Brain microvascular endothelial cell (primary cell): ENCODE results near the gene TEKT1.
"Not testable (repeated sequence)": the region's sequence is repeated elsewhere in the genome, so short reads cannot be mapped to it uniquely, and the experiment has no call there.

Experiments used
- DNase-seq: peaks from one replicate; pipeline ENCODE4 v3.0.0-alpha.2; 2020
- H3K27ac ChIP-seq: fragments of 250-450 bp; sonication (Bioruptor Pico); 2 replicates; pipeline ENCODE4 v1.5.1; 2020; ENCODE audit warnings: mild to moderate bottlenecking, moderate library complexity
- H3K27me3 ChIP-seq: fragments of 250-450 bp; sonication (Bioruptor Pico); replicated peaks from 2 replicates; pipeline ENCODE4 v1.5.1; 2020; ENCODE audit warnings: mild to moderate bottlenecking
- H3K36me3 ChIP-seq: fragments of 250-450 bp; sonication (Bioruptor Pico); replicated peaks from 2 replicates; pipeline ENCODE4 v1.5.1; 2020; ENCODE audit warnings: mild to moderate bottlenecking
- H3K4me3 ChIP-seq: 2 replicates; pipeline ENCODE4 v1.5.1; 2011; ENCODE audit warnings: low read depth, mild to moderate bottlenecking, control low read depth, low read length, moderate library complexity
- CTCF ChIP-seq: IDR thresholded peaks from 2 replicates; pipeline ENCODE4 v1.5.1; 2011; ENCODE audit warnings: low read depth, mild to moderate bottlenecking, moderate library complexity, low read length, control low read depth, inconsistent platforms; ENCODE audit errors: missing control alignments
- in situ Hi-C: cut with HindIII; loops from 2 replicates; pipeline ENCODE4 v1.10.0; 2017; ENCODE audit warnings: low sequenced_read_pairs, low pct_ligation_motif_present

TEKT1 gene

GRCh38 chr17:6831661-6832263 lies at the start of gene TEKT1:
TEKT1 (minus strand) TSS chr17:6831729; CDS start chr17:6830376, 1,353 bp downstream.
- Histone ChIP-seq H3K27ac (no peak within 1 kb of the TSS), H3K36me3 (no peaks in the 10 kb centered on the region), H3K4me3 (peak within 1 kb of the TSS; percentile 29), H3K27me3 (peaks cover 39% of the 10 kb centered on the region)
- no peak for TF ChIP-seq CTCF
- DNase-seq: peak; percentile 77
- in situ Hi-C loops: no loop called here

GRCh38 chr17:6879221-6879975 lies 47.9 kb upstream of the TEKT1 start:
- H3K27ac ChIP-seq, H3K36me3 ChIP-seq, H3K4me3 ChIP-seq, in situ Hi-C loops, DNase-seq, H3K27me3 ChIP-seq: not testable (repeated sequence)

GRCh38 chr17:6875276-6875675 lies 43.7 kb upstream of the TEKT1 start:
- H3K4me3 ChIP-seq, in situ Hi-C loops, H3K27me3 ChIP-seq, DNase-seq, H3K36me3 ChIP-seq, H3K27ac ChIP-seq: not testable (repeated sequence)

GRCh38 chr17:6872936-6873335 lies 41.4 kb upstream of the TEKT1 start:
- no peak for DNase-seq
- in situ Hi-C loops: no loop called here
- no peaks in the 10 kb centered on the region for H3K27me3 ChIP-seq
- H3K36me3 ChIP-seq: no peaks in the 10 kb centered on the region
- H3K4me3 ChIP-seq: no peak overlapping the region
- no peak overlapping the region for H3K27ac ChIP-seq
- no peak for TF ChIP-seq CTCF

GRCh38 chr17:6870841-6871240 lies 39.3 kb upstream of the TEKT1 start:
- in situ Hi-C loops: no loop called here
- Histone ChIP-seq H3K27me3 (no peaks in the 10 kb centered on the region), H3K36me3 (no peaks in the 10 kb centered on the region), H3K27ac (no peak overlapping the region), H3K4me3 (no peak overlapping the region)
- TF ChIP-seq CTCF: no peak
- no peak for DNase-seq

- no peak for DNase-seq
- Histone ChIP-seq H3K36me3 (no peaks in the 10 kb centered on the region), H3K4me3 (no peak overlapping the region), H3K27ac (no peak overlapping the region), H3K27me3 (no peaks in the 10 kb centered on the region)
- TF ChIP-seq CTCF: no peak
- in situ Hi-C loops: no loop called here
These were observed 37.1 kb upstream of the TEKT1 start for GRCh38 chr17:6868582-6868981.
